ENCODE results near the gene ROGDI.
"Not testable (repeated sequence)": the region's sequence is repeated elsewhere in the genome, so short reads cannot be mapped to it uniquely, and the experiment has no call there.

Gene ROGDI

DNA sequence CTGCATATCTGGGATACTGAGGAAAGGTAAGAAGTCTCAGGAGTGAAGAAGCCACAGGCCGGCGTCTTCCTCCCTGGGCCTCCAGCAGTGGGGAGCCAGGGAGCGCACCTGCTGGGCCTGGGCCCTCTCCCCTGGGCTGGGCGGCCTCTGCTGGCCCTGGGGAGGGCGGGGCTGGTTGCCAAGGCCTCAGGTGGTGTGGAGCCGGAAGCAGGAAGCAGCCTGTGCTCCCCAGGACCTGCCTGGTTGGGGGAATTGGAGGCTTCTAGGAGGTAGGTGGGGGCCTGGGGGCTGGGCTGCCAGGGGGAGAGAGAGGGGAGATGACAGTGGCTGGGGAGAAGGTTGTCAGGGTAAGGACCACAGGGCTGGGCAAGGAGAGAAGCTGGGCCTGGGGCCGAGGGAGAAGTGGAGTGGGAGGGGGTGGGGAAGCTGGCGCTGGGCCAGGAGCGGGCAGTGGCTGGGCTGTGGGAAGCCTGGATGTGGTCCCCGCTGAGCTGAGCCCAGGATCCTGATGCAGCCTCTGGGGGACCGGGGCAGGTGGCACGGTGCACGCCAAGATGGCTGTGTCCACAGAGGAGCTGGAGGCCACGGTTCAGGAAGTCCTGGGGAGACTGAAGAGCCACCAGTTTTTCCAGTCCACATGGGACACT is 7.1 kb downstream of the ROGDI start, which contains the start of gene SMIM22:
Gene SMIM22 (plus strand): TSS at position 189 of the 647 bp plus-strand sequence. CDS start 366 bp downstream, at position 555.
- DNase-seq (ENCODE audit: insufficient read length, low spot score) (no peak), FAIRE-seq (no peak)

- DNase-seq (ENCODE audit: insufficient read length, low spot score), result no peak
- FAIRE-seq, result no peak
These were observed 9.4 kb downstream of the ROGDI start for GRCh38 chr16:4792951-4793513.

DNA sequence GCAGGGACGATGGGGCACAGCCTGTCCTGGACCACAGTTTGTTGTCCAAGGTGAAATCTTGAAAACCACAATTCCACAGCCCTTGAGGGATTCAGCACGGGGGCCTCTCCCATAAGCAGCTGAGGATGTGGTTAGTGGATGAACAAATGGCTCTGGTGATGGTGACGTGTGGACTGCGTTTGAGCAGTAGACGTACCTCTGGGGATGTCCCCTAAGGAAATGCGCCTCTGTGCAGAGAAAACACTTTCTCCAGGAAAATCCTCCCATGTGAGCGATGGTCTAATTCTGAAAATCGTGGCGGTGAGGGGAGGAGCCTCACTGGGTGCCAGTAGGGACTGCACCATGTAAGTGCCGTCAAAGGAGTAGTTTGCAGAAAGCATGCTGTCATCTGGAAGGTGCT is 11.6 kb downstream of the ROGDI start:
- no peak for DNase-seq (ENCODE audit: insufficient read length, low spot score)
- no peak for FAIRE-seq

- DNase-seq (ENCODE audit: insufficient read length, low spot score) (no peak), FAIRE-seq (no peak)
These were observed 12.2 kb downstream of the ROGDI start for GRCh38 chr16:4790261-4790660.

DNA sequence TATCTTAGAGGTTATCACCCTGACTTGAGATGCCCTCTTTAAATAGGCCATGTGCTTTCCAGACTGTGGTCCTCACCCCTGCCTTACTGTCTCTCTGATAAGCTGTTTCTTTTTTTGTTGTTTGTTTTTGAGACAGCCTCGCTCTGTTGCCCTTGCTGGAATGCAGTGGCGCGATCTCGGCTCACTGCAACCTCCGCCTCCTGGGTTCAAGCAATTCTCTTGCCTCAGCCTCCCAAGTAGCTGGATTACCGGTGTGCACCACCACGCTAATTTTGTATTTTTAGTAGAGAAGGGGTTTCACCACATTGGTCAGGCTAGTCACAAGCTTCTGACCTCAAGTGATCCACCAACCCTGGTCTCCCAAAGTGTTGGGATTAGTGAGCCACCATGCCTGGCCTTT is 13.5 kb downstream of the ROGDI start:
- no peak for FAIRE-seq
- DNase-seq (ENCODE audit: insufficient read length, low spot score), result no peak

DNA sequence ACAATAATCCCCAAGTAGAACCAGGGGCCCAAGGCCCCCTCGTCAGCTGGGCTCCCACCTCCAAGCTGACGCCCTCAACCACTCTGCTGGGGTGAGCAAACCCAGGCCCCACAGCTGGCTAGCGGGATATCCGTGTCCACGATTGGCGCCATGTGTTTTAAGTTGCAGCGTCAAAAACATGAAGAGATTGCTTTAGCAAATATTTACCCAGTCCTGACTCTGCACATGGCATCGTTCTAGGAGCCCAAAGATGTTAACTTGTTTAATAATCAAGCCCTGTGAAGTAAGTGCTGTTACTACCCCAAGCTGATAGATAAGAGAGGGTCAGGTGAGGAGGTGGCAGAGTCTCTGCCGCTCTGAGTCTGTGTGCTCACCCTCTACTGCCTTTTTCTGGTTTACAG is 13.9 kb downstream of the ROGDI start:
- FAIRE-seq, result no peak

DNA sequence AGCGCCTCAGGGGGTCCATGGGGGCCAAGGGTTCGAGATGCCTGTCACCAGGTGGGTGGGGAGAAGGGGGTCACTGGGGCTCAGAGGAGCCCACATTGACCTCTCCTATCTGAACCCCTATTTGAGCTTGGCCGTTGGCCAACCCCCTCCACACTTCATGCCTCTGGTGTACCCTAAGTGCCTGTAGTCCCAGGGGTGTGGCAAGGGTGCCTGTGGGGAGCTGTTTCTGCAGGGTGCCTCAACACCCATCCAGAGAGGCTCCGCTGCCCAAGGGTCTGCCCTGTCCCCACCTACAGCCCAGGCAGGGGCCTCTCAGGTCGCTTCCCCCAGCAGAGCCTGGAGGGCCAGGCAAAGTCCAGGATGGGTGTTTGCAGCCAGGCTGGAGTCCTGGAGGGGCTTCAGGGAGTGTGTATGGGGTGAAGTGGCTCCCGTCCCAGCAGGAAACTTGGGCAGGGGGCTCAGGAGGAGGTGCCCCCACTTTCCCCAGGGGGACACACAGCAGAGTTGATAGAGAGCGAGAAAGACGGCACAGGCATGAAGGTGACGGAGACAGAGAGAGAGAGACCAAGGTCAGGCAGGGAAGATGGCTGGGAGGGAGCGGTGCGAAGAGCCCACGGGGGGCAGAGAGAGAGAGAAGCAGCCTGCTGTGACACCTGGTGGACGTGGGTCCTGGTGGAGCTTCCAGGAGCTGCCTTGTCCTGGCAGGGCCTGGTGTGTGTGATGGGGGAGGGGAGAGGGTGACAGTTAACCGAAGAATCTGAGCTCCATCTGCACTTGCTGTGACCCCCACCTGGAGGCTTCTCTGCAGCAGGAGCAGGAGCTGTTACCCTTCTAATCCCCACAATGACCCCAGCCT is 14.6 kb downstream of the ROGDI start, which contains the start of gene SEPTIN12:
Gene SEPTIN12 (minus strand): TSS at position 719 of the 856 bp plus-strand sequence. CDS start 700 bp downstream, at position 19.
- no peak for DNase-seq (ENCODE audit: insufficient read length, low spot score)
- no peak for FAIRE-seq

More for the DNA sequence above, 13.9 kb downstream of the ROGDI start:
- DNase-seq (ENCODE audit: insufficient read length, low spot score), result no peak

GRCh38 chr16:4787068-4787467 is 15.4 kb downstream of the ROGDI start:
- DNase-seq (ENCODE audit: insufficient read length, low spot score), result no peak
- no peak for FAIRE-seq

DNA sequence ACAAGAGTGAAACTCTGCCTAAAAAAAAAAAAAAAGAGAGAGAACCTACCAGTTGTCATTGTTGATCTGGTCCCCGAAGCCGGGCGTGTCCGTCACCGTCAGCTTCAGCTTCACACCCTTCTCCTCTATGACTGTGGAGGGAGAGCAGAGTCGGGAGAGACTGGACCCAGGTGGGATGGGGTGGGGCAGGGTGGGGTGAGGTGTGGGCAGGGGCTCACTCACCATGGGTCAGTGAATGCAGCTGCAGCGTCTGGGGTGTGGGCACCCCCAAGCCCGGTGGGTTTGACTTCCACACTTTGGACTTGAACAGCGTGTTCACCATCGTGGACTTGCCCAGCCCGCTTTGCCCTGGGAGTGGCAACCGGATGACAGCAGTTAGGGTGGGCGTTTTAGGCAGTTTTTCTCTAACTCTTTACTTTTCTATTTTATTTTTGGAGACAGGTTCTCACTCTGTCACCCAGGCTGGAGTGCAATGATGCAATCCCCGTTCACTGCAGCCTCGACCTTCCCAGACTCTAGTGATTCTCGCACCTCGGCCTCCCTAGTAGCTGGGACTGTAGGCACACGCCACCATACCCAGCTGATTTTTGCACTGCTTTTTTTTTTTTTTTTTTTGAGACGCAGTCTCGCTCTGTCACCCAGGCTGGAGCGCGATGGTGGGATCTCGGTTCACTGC is 16.5 kb downstream of the ROGDI start:
- FAIRE-seq (no peak), DNase-seq (ENCODE audit: insufficient read length, low spot score) (no peak)

GRCh38 chr16:4784444-4784987 is 17.9 kb downstream of the ROGDI start:
- FAIRE-seq; DNase-seq (ENCODE audit: insufficient read length, low spot score): not testable (repeated sequence)

DNA sequence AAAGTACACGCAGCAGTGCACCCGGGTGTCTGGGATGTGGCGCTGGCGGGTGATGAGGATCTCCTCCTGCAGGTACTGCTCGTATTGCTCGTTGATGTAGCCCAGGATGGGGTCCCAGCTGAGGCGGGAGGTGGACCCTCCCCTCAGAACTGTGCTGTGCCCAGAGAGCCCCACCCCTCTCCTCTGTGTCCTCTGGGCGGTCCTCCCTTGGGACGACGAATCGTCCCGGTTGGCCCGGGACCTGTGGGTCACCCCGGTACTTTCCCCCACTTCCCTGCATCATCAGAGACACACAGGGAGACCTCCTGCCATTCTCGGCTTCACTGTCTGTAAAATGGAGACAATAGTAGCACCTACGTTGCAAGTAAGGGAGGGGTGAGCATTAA is 18.5 kb downstream of the ROGDI start:
- DNase-seq (ENCODE audit: insufficient read length, low spot score) (no peak), FAIRE-seq (no peak)

DNA sequence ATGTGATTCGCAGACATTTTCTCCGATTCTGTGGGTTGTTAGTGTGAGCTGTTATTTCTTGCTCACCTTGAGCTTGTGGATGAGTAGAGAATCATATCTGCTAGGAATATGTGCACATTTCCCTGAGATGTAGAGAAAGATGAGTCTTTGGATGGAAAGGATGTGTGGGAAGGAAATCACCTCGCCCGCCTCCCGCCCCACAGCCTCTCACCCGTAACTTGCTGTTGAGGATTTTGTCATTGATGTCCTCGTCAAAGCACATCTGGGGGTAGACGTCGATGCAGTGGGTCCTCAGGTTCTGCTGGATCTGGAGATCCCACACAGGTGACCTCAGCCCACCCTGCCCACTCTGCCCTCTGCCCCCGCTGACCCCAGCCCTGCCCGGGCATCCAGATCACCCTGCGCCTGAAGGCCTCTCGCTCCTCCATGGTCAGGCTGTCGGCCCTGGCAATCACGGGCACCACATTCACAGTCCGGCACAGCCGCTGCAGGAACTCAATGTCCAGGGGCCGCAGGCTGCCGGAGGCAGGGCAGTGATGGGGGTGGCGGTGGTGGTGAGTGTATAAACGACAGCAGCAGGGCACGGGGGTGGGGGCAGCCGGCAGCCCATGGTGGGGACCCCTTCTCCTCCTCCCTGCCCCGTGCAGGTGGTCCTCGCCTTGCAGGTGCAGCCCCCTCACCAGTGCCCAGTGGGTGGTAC is 19.0 kb downstream of the ROGDI start:
- no peak for DNase-seq (ENCODE audit: insufficient read length, low spot score)
- no peak for FAIRE-seq

DNA sequence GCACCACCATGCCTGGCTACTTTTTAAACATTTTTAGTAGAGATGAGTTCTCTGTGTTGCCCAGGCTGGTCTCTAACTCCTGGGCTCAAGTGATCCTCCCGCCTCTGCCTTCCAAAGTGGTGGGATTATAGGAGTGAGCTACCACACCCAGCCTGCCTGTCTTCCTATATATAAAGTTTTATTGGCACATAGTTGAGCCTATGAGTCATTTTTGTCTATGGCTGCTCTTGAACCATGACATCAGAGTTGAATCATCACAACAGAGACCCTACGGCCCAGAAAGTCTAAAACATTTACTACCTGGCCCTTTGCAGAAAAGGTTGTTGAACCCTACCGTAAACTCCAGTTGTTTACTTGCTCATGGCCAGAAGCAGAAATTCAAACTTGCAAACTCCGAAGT is 22.2 kb downstream of the ROGDI start:
- DNase-seq (ENCODE audit: insufficient read length, low spot score) (no peak), FAIRE-seq (no peak)

- FAIRE-seq (no peak), DNase-seq (ENCODE audit: insufficient read length, low spot score) (no peak)
These were observed 24.4 kb downstream of the ROGDI start for GRCh38 chr16:4778050-4778392.

DNA sequence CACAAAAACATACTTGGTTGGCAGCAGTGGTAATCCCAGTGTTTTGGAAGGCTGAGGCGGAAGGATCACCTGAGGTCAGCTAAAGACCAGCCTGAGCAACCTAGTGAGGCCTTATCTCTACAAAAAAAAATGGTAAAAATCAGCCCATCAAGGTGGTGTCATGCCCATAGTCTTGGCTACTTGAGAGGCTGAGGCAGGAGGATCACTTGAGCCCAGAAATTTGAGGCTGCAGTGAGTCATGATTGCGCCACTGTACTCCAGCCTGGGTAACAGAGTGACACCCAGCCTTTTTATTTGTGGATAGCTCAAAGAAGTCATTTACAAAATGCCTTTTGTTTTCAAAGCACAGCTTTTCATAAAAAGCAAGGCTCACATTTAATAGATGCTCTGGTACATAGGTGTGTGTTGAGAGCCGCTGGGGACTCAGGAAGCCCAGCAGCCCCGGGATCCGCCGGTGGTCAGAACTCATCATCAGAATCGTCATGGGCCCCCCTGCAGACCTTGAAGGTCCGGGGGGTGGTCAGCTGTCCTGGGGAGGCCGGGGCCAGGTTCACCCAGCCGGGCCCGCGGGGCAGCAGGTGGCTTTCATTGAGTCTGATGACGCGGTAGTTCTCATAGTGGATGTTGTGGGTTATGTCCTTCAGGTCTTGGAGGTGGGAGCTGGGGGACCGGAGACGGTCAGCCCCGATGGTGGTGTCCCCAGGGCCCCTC is 24.9 kb downstream of the ROGDI start:
- FAIRE-seq (no peak), DNase-seq (ENCODE audit: insufficient read length, low spot score) (no peak)

- DNase-seq (ENCODE audit: insufficient read length, low spot score), result no peak
- no peak for FAIRE-seq
These were observed 26.2 kb downstream of the ROGDI start for GRCh38 chr16:4776141-4776705.

- no peak for FAIRE-seq
These were observed 27.4 kb downstream of the ROGDI start for GRCh38 chr16:4775005-4775404.

DNA sequence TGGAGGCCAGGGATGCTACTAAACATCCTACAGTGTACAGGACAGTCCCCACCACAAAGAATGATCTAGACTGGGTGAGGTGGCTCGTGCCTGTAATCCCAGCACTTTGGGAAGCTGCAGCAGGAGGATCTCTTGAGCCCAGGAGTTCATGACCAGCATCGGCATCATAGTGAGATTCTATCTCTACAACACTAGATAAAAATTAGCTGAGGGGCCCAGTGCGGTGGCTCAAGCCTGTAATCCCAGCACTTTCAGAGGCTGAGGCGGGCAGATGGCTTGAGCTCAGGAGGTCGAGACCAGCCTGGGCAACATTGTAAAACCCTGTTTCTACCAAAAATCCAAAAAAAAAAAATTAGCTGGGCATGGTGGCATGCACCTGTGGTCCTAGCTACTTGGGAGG is 30.1 kb downstream of the ROGDI start:
- FAIRE-seq (no peak), DNase-seq (ENCODE audit: insufficient read length, low spot score) (no peak)

More at GRCh38 chr16:4775005-4775404, 27.4 kb downstream of the ROGDI start:
- no peak for DNase-seq (ENCODE audit: insufficient read length, low spot score)

DNA sequence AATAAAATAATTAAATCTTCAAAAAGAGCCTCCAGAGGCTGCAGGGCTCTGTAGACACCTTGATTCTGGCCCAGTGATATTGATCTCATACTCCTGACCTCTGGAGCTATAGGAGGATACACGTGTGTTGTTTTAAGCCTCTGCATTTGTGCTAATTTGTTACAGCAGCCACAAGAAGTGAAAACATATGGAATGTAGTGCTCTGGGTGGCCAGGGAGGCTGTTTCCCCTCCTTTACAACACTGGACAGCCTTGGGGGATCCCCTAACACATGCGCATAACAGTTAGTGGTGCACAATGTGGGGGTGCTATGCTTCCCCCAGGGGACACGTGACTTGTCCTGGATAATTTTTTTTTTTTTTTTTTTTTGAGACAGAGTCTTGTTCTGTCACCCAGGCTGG is 30.8 kb downstream of the ROGDI start:
- FAIRE-seq (no peak), DNase-seq (ENCODE audit: insufficient read length, low spot score) (no peak)
